Caco-2 (cell line): Measurements from ENCODE around the gene VASN. TPM values are rescaled to one million over a fixed set of nuclear protein-coding genes. Genes with fewer than 3 reads are reported as not detected.

ENCODE experiments used
- BruUV-seq: library from RNA; stranded (reverse); fragments of 400-500 nt; replicated peaks from 2 replicates; lab custom pipeline; 2021; lab: Mats Ljungman, UMichigan
- CTCF ChIA-PET: fragments of 300-600 bp; sonication (Branson Sonifier 250); formaldehyde crosslinking; loops from one replicate; lab custom pipeline; 2022; ENCODE audit warnings: antibody characterized with exemption; lab: Charles Lee
- POLR2A ChIA-PET: fragments of 300-600 bp; sonication (Branson Sonifier 250); formaldehyde crosslinking; loops from one replicate; lab custom pipeline; 2022; ENCODE audit warnings: antibody characterized with exemption; lab: Charles Lee
- DNase-seq, 2 experiments: peaks; one replicate each; pipeline versions ENCODE4 v3.0.0 to v3.0.0-alpha.2; 2020 to 2022
- H3K27me3 ChIP-seq: replicated peaks from 2 replicates; pipeline ENCODE4 v1.6.0; 2011; ENCODE audit warnings: low read length; ENCODE audit not compliant: control insufficient read depth, insufficient read depth
- H3K36me3 ChIP-seq: 2 replicates; pipeline ENCODE4 v1.5.1; 2011; ENCODE audit warnings: low read length; ENCODE audit not compliant: control insufficient read depth, insufficient read depth
- H3K4me1 ChIP-seq: fragments of 250-450 bp; sonication (Bioruptor Pico); 2 replicates; pipeline ENCODE4 v1.5.1; 2020; ENCODE audit warnings: mild to moderate bottlenecking
- H3K4me3 ChIP-seq: 2 replicates; pipeline ENCODE4 v1.5.1; 2011; ENCODE audit warnings: low read depth, mild to moderate bottlenecking, control low read depth, low read length
- H3K9me3 ChIP-seq: fragments of 250-450 bp; sonication (Bioruptor Pico); 2 replicates; pipeline ENCODE4 v1.5.1; 2020; ENCODE audit warnings: mild to moderate bottlenecking, moderate library complexity
- H3K27ac Mint-ChIP-seq: one replicate; pipeline ENCODE4 v1.8.0; 2022; ENCODE audit warnings: mixed read lengths; ENCODE audit not compliant: unreplicated experiment
- H3K27me3 Mint-ChIP-seq: one replicate; pipeline ENCODE4 v1.8.0; 2022; ENCODE audit warnings: mixed read lengths; ENCODE audit not compliant: insufficient read depth, unreplicated experiment
- H3K36me3 Mint-ChIP-seq: one replicate; pipeline ENCODE4 v1.8.0; 2022; ENCODE audit warnings: mild to moderate bottlenecking, mixed read lengths; ENCODE audit not compliant: insufficient read depth, unreplicated experiment
- H3K4me1 Mint-ChIP-seq: one replicate; pipeline ENCODE4 v1.8.0; 2022; ENCODE audit warnings: low read depth, mixed read lengths; ENCODE audit not compliant: unreplicated experiment
- H3K4me3 Mint-ChIP-seq: one replicate; pipeline ENCODE4 v1.8.0; 2022; ENCODE audit warnings: mild to moderate bottlenecking, moderate library complexity, mixed read lengths; ENCODE audit not compliant: unreplicated experiment
- H3K9me3 Mint-ChIP-seq: one replicate; pipeline ENCODE4 v1.8.0; 2022; ENCODE audit warnings: mixed read lengths; ENCODE audit not compliant: unreplicated experiment
- CTCF ChIP-seq, 2 experiments: fragments of 200-600 bp in 1 of 2; IDR thresholded peaks; 1 replicate in 1 of 2; 2 replicates in 1 of 2; pipeline versions ENCODE4 v1.5.1 to v1.8.0; 2011 to 2022; ENCODE audit warnings: antibody characterized with exemption in 1 of 2, control low read depth in 1 of 2, inconsistent platforms in 1 of 2, low read depth in 1 of 2, low read length in 1 of 2, mild to moderate bottlenecking in 1 of 2, moderate library complexity in 1 of 2; ENCODE audit not compliant: insufficient read depth in 1 of 2, severe bottlenecking in 1 of 2, unreplicated experiment in 1 of 2
- intact Hi-C: fragments of 100-400 bp; cut with micrococcal nuclease; formaldehyde crosslinking; loops from one replicate; pipeline ENCODE4 v1.10.0; 2022; ENCODE audit not compliant: unreplicated experiment
- total RNA-seq: library from RNA; stranded (reverse); gene quantifications from 2 replicates; pipeline ENCODE4 v1.2.3, GENCODE V29; 2022

Gene VASN
- total RNA-seq, 1 experiment from 2014 or later, result 2.7 TPM

- H3K4me1 ChIP-seq, result no peaks in the 10 kb centered on the region
- no TSS peak for BruUV-seq
- H3K4me3 Mint-ChIP-seq, result no peak overlapping the region
- peak in 1 of 2 experiments; percentile 26 for DNase-seq
- H3K36me3 Mint-ChIP-seq, result peaks cover 29% of the 10 kb centered on the region
- peaks cover 1% of the 10 kb centered on the region; the same call in 1 of the 2 replicates for H3K36me3 ChIP-seq
- intact Hi-C loops, result loop anchor here (5.0 kb wide), 1 partner anchor 63 kb away; the partner anchor contains the start of gene TFAP4
- ChIA-PET CTCF (no interaction called here), POLR2A (no interaction called here)
- no peak overlapping the region for H3K4me3 ChIP-seq
- no peaks in the 10 kb centered on the region for H3K9me3 Mint-ChIP-seq
- H3K9me3 ChIP-seq, result no peaks in the 10 kb centered on the region
- no peaks in the 10 kb centered on the region for H3K4me1 Mint-ChIP-seq
- H3K27ac Mint-ChIP-seq, result no peak overlapping the region
- H3K27me3 ChIP-seq, result no peaks in the 10 kb centered on the region
- TF ChIP-seq CTCF (IDR thresholded peaks at IDR 0.05; ENCODE audit: insufficient read depth in 1 of 2, low read depth in 1 of 2, low read length in 1 of 2, severe bottlenecking in 1 of 2, unreplicated experiment in 1 of 2), result no peak
- H3K27me3 Mint-ChIP-seq, result no peaks in the 10 kb centered on the region
These were observed 36.7 kb upstream of the VASN start for GRCh38 chr16:4334724-4335495.

- Mint-ChIP-seq H3K27ac (no peak overlapping the region), H3K9me3 (no peaks in the 10 kb centered on the region), H3K27me3 (no peaks in the 10 kb centered on the region), H3K36me3 (peaks cover 39% of the 10 kb centered on the region), H3K4me3 (no peak overlapping the region), H3K4me1 (no peaks in the 10 kb centered on the region)
- peaks cover 1% of the 10 kb centered on the region; the same call in 1 of the 2 replicates for H3K36me3 ChIP-seq
- TF ChIP-seq CTCF (IDR thresholded peaks at IDR 0.05; ENCODE audit: insufficient read depth in 1 of 2, low read depth in 1 of 2, low read length in 1 of 2, severe bottlenecking in 1 of 2, unreplicated experiment in 1 of 2), result no peak
- no TSS peak for BruUV-seq
- ChIA-PET POLR2A (no interaction called here), CTCF (no interaction called here)
- intact Hi-C loops, result no loop called here
- no peaks in the 10 kb centered on the region for H3K4me1 ChIP-seq
- no peaks in the 10 kb centered on the region for H3K9me3 ChIP-seq
- H3K4me3 ChIP-seq, result no peak overlapping the region
- no peak for DNase-seq
- H3K27me3 ChIP-seq, result no peaks in the 10 kb centered on the region
These were observed 34.7 kb upstream of the VASN start for GRCh38 chr16:4336701-4337539.

GRCh38 chr16:4337540-4338088, 34.0 kb upstream of the VASN start:
- Histone ChIP-seq H3K9me3 (no peaks in the 10 kb centered on the region), H3K4me1 (no peaks in the 10 kb centered on the region), H3K36me3 (peaks cover 1% of the 10 kb centered on the region; the same call in 1 of the 2 replicates), H3K27me3 (no peaks in the 10 kb centered on the region), H3K4me3 (no peak overlapping the region)
- DNase-seq, result no peak
- H3K27me3 Mint-ChIP-seq, result no peaks in the 10 kb centered on the region
- peaks cover 39% of the 10 kb centered on the region for H3K36me3 Mint-ChIP-seq
- POLR2A ChIA-PET, result no interaction called here
- BruUV-seq, result no TSS peak
- no peak overlapping the region for H3K27ac Mint-ChIP-seq
- no peak for TF ChIP-seq CTCF (IDR thresholded peaks at IDR 0.05; ENCODE audit: insufficient read depth in 1 of 2, low read depth in 1 of 2, low read length in 1 of 2, severe bottlenecking in 1 of 2, unreplicated experiment in 1 of 2)
- intact Hi-C loops, result no loop called here
- no peak overlapping the region for H3K4me3 Mint-ChIP-seq
- no peaks in the 10 kb centered on the region for H3K4me1 Mint-ChIP-seq
- CTCF ChIA-PET, result no interaction called here
- no peaks in the 10 kb centered on the region for H3K9me3 Mint-ChIP-seq
